Measurements from ENCODE around the gene CIB2. TPM values are rescaled to one million over a fixed set of nuclear protein-coding genes. Genes with fewer than 3 reads are reported as not detected.
A peak's percentile ranks its signal among the peaks of the same experiment; 100 is the strongest.

CIB2 gene
- total and polyA plus RNA-seq, 7 donors = 2.4 to 18.0 (median 6.0) TPM

GRCh38 chr15:78170848-78171773 lies 39.9 kb upstream of the CIB2 start:
- Histone ChIP-seq H3K36me3 (ENCODE audit: insufficient read depth in 1 of 2, low read depth in 1 of 2) (peaks cover 20 to 74% of the 10 kb centered on the region in 2 donors), H3K4me1 (peaks cover 11% of the 10 kb centered on the region), H3K9me3 (no peaks in the 10 kb centered on the region), H3K27me3 (ENCODE audit: insufficient read depth in 3 of 3, low read length in 2 of 3) (no peaks in the 10 kb centered on the region), H3K27ac (peak overlapping the region; percentile 56), H3K4me3 (no peak overlapping the region)
- DNase-seq (no peak), ATAC-seq (peak; percentile 41 to 77 (median 71))
- 46 to 69% (median 60%) methylated on average over 17 of the region's 17 CpGs for WGBS, 3 donors
- intact Hi-C loops (cut with DNase I) = no loop called here
- TF ChIP-seq CTCF (IDR thresholded peaks at IDR 0.05) = no peak

GRCh38 chr15:78168608-78169007 lies 37.4 kb upstream of the CIB2 start:
- Histone ChIP-seq H3K27ac (no peak overlapping the region), H3K27me3 (ENCODE audit: insufficient read depth in 3 of 3, low read length in 2 of 3) (no peaks in the 10 kb centered on the region), H3K4me1 (peaks cover 11% of the 10 kb centered on the region), H3K36me3 (ENCODE audit: insufficient read depth in 1 of 2, low read depth in 1 of 2) (peaks cover 29 to 96% of the 10 kb centered on the region in 2 donors), H3K9me3 (no peaks in the 10 kb centered on the region), H3K4me3 (no peak overlapping the region)
- WGBS, 3 donors = 90 to 93% (median 92%) methylated on average over 5 of the region's 5 CpGs
- intact Hi-C loops (cut with DNase I) = no loop called here
- TF ChIP-seq CTCF (IDR thresholded peaks at IDR 0.05) = no peak
- ATAC-seq = no peak
- DNase-seq = no peak

- TF ChIP-seq CTCF (IDR thresholded peaks at IDR 0.05) = no peak
- 92% methylated on average over 10 of the region's 10 CpGs for WGBS, 3 donors
- no peak for DNase-seq
Measured at GRCh38 chr15:78167227-78167888, 36.1 kb upstream of the CIB2 start.

GRCh38 chr15:78164010-78164409 lies 32.8 kb upstream of the CIB2 start:
- Histone ChIP-seq H3K27me3 (ENCODE audit: insufficient read depth in 3 of 3, low read length in 2 of 3) (no peaks in the 10 kb centered on the region), H3K4me3 (no peak overlapping the region), H3K36me3 (ENCODE audit: insufficient read depth in 1 of 2, low read depth in 1 of 2) (peaks cover 28 to 100% of the 10 kb centered on the region in 2 donors), H3K4me1 (no peaks in the 10 kb centered on the region), H3K9me3 (no peaks in the 10 kb centered on the region), H3K27ac (no peak overlapping the region)
- ATAC-seq (no peak), DNase-seq (no peak)
- no peak for TF ChIP-seq CTCF (IDR thresholded peaks at IDR 0.05)
- intact Hi-C loops (cut with DNase I) = loop anchor here in 1 of 2 donors (5.0 kb wide), 1 partner anchor 37 kb away; no protein-coding TSS in a partner anchor
- 84 to 93% (median 89%) methylated on average over 2 of the region's 2 CpGs for WGBS, 3 donors

More at GRCh38 chr15:78167227-78167888, 36.1 kb upstream of the CIB2 start:
- H3K9me3 ChIP-seq = no peaks in the 10 kb centered on the region
- intact Hi-C loops (cut with DNase I) = no loop called here
- H3K4me1 ChIP-seq = peaks cover 11% of the 10 kb centered on the region
- H3K27ac ChIP-seq = no peak overlapping the region
- peaks cover 29 to 100% of the 10 kb centered on the region in 2 donors for H3K36me3 ChIP-seq (ENCODE audit: insufficient read depth in 1 of 2, low read depth in 1 of 2)
- H3K4me3 ChIP-seq = no peak overlapping the region
- no peak for ATAC-seq
- no peaks in the 10 kb centered on the region for H3K27me3 ChIP-seq (ENCODE audit: insufficient read depth in 3 of 3, low read length in 2 of 3)

Measured in psoas muscle (tissue), 8 donors.